ENCODE results near the gene SECISBP2.

GRCh38 chr9:89390578-89391116, 72.3 kb downstream of the SECISBP2 start:
- TF ChIP-seq TAF1 (IDR thresholded peaks at IDR 0.05; ENCODE audit: borderline replicate concordance, insufficient read depth, low read length) (no peak), POLR2AphosphoS5 (IDR thresholded peaks at IDR 0.05; ENCODE audit: low read depth, low read length) (no peak), SIN3A (IDR thresholded peaks at IDR 0.05; ENCODE audit: borderline replicate concordance, insufficient read depth, low read length) (no peak), REST (IDR thresholded peaks at IDR 0.05; ENCODE audit: insufficient read depth in 1 of 2, low read depth in 2 of 2, low read length in 2 of 2) (no peak)
